Smooth muscle cell (in vitro differentiated cells): ENCODE measurements around the gene TPGS1. TPM values are rescaled to one million over a fixed set of nuclear protein-coding genes. Genes with fewer than 3 reads are reported as not detected.

ENCODE experiments used
- DNase-seq: peaks from one replicate; lab custom pipeline; 2025; ENCODE audit not compliant: unreplicated experiment; lab: John Stamatoyannopoulos, UW
- H2AFZ ChIP-seq: fragments of 200-600 bp; sonication (generic); 2 replicates; pipeline ENCODE4 v1.6.0; 2016; ENCODE audit warnings: antibody characterized with exemption, low read depth, mild to moderate bottlenecking
- H3F3A ChIP-seq: fragments of 200-600 bp; sonication (generic); 2 replicates; pipeline ENCODE4 v1.6.0; 2017; ENCODE audit warnings: antibody characterized with exemption, low read depth
- H3K27ac ChIP-seq: fragments of 200-600 bp; sonication (generic); 2 replicates; pipeline ENCODE4 v1.5.1; 2016; ENCODE audit warnings: low read depth, mild to moderate bottlenecking
- H3K27me3 ChIP-seq: fragments of 200-600 bp; sonication (generic); 2 replicates; pipeline ENCODE4 v1.6.1; 2016; ENCODE audit warnings: low read depth, mild to moderate bottlenecking
- H3K36me3 ChIP-seq: fragments of 200-600 bp; sonication (generic); 2 replicates; pipeline ENCODE4 v1.5.1; 2016; ENCODE audit warnings: low read depth
- H3K4me1 ChIP-seq: fragments of 200-600 bp; sonication (generic); 2 replicates; pipeline ENCODE4 v1.5.1; 2016; ENCODE audit warnings: low read depth
- H3K4me2 ChIP-seq: fragments of 200-600 bp; sonication (generic); 2 replicates; pipeline ENCODE4 v1.6.0; 2016; ENCODE audit warnings: mild to moderate bottlenecking
- H3K4me3 ChIP-seq: fragments of 200-600 bp; sonication (generic); 2 replicates; pipeline ENCODE4 v1.5.1; 2016; ENCODE audit warnings: mild to moderate bottlenecking
- H3K79me2 ChIP-seq: fragments of 200-600 bp; sonication (generic); 2 replicates; pipeline ENCODE4 v1.6.0; 2016; ENCODE audit warnings: low read depth, mild to moderate bottlenecking
- H3K9ac ChIP-seq: fragments of 200-600 bp; sonication (generic); 2 replicates; pipeline ENCODE4 v1.6.0; 2016; ENCODE audit warnings: low read depth
- H3K9me3 ChIP-seq: fragments of 200-600 bp; sonication (generic); replicated peaks from 2 replicates; pipeline ENCODE4 v1.5.1; 2016; ENCODE audit warnings: low read depth
- H4K20me1 ChIP-seq: fragments of 200-600 bp; sonication (generic); 2 replicates; pipeline ENCODE4 v1.6.0; 2016; ENCODE audit warnings: low read depth
- CTCF ChIP-seq: fragments of 200-600 bp; sonication (generic); IDR thresholded peaks from 2 replicates; pipeline ENCODE4 v1.5.1; 2017; ENCODE audit warnings: borderline replicate concordance, mild to moderate bottlenecking, antibody characterized with exemption; ENCODE audit not compliant: insufficient read depth, poor library complexity, severe bottlenecking
- WGBS: methylation state at CpG from one replicate; pipeline ENCODE4 v1.1.7; 2016; ENCODE audit warnings: low lambda C conversion rate; 5-methylcytosine and 5-hydroxymethylcytosine counted together
- polyA plus RNA-seq: library from polyadenylated mRNA; unstranded; fragments of >200 nt; fragmentation: Nextera tagmentation; extraction: Ambion mirVana; gene quantifications from 2 replicates; pipeline ENCODE4 v1.2.1, GENCODE V29; 2016
- total RNA-seq: library from RNA; depleted of rRNA; stranded (reverse); fragments of >200 nt; gene quantifications from 2 replicates; pipeline ENCODE4 v1.2.3, GENCODE V29; 2014

TPGS1 gene
- total and polyA plus RNA-seq, 2 experiments from 2014 or later: 20.5 to 51.3 TPM

- Histone ChIP-seq H3K36me3 (no peaks in the 10 kb centered on the region), H3K27me3 (no peaks in the 10 kb centered on the region), H3K79me2 (no peaks in the 10 kb centered on the region), H3K4me2 (no peak overlapping the region), H2AFZ (no peak overlapping the region), H4K20me1 (no peaks in the 10 kb centered on the region), H3K4me3 (no peak overlapping the region), H3K9ac (no peak overlapping the region), H3F3A (no peaks in the 10 kb centered on the region), H3K9me3 (no peaks in the 10 kb centered on the region), H3K4me1 (no peaks in the 10 kb centered on the region), H3K27ac (no peak overlapping the region)
- no peak for DNase-seq
- WGBS: 73% methylated on average over 13 of the region's 29 CpGs
- TF ChIP-seq CTCF: no peak
Observed at GRCh38 chr19:524062-524674, 16.9 kb downstream of the TPGS1 start.

- no peaks in the 10 kb centered on the region for H3K36me3 ChIP-seq
- H3K79me2 ChIP-seq: no peaks in the 10 kb centered on the region
- no peak overlapping the region for H3K9ac ChIP-seq
- no peak overlapping the region for H3K27ac ChIP-seq
- no peaks in the 10 kb centered on the region for H3K4me1 ChIP-seq
- WGBS: 83% methylated on average over 18 of the region's 18 CpGs
- no peak for DNase-seq
- H3K4me2 ChIP-seq: no peak overlapping the region
- TF ChIP-seq CTCF: no peak
- no peaks in the 10 kb centered on the region for H3F3A ChIP-seq
- H3K4me3 ChIP-seq: no peak overlapping the region
- no peaks in the 10 kb centered on the region for H3K27me3 ChIP-seq
- no peak overlapping the region for H2AFZ ChIP-seq
- no peaks in the 10 kb centered on the region for H4K20me1 ChIP-seq
- H3K9me3 ChIP-seq: no peaks in the 10 kb centered on the region
Observed at GRCh38 chr19:525029-525428, 17.7 kb downstream of the TPGS1 start.

GRCh38 chr19:525857-526419 is 18.6 kb downstream of the TPGS1 start:
- no peak overlapping the region for H3K27ac ChIP-seq
- H3K4me3 ChIP-seq: no peak overlapping the region
- H3K4me2 ChIP-seq: no peak overlapping the region
- no peaks in the 10 kb centered on the region for H3K4me1 ChIP-seq
- H3K27me3 ChIP-seq: no peaks in the 10 kb centered on the region
- H3F3A ChIP-seq: no peaks in the 10 kb centered on the region
- no peak overlapping the region for H2AFZ ChIP-seq
- no peak for DNase-seq
- no peaks in the 10 kb centered on the region for H3K9me3 ChIP-seq
- no peaks in the 10 kb centered on the region for H3K36me3 ChIP-seq
- no peaks in the 10 kb centered on the region for H4K20me1 ChIP-seq
- no peaks in the 10 kb centered on the region for H3K79me2 ChIP-seq
- 76% methylated on average over 10 of the region's 13 CpGs for WGBS
- no peak overlapping the region for H3K9ac ChIP-seq
- TF ChIP-seq CTCF: no peak
